ENCODE data around the gene EFNA2. TPM values are rescaled to one million over a fixed set of nuclear protein-coding genes. Genes with fewer than 3 reads are reported as not detected.
A peak's percentile ranks its signal among the peaks of the same experiment; 100 is the strongest.

The EFNA2 gene
- total RNA-seq, 1 experiment from 2014 or later: not detected

DNA sequence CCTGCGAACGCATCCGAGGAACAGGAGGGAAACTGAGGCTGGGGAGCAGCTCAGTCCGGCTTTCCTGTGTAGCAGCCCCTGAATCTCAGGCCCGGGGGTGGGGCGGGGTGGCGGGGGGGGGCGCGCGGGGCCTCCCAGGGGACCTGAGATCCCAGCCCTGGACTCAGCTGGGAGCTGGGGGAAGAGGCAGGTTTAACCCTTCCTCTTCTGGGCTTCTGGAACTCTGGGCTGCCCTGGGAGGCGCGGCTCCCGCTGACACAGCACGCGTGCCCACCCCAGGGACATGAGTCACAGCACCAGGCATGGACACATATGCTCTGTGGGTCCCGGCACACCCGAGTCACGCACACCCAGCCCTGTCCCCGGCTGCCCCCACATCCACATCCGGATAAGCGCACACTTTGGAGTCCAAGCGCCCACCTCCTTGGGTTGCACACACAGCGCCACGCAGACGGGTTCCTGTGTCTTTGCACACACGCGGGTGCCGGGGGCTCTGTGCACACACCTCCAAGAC lies 20.0 kb upstream of the EFNA2 start:
- H3K9me3 ChIP-seq: no peaks in the 10 kb centered on the region
- H3K36me3 ChIP-seq: peaks cover 11% of the 10 kb centered on the region
- peak overlapping the region; percentile 49 for H3K4me3 ChIP-seq
- H3K27me3 ChIP-seq: no peaks in the 10 kb centered on the region
- peak; percentile 88 for DNase-seq

DNA sequence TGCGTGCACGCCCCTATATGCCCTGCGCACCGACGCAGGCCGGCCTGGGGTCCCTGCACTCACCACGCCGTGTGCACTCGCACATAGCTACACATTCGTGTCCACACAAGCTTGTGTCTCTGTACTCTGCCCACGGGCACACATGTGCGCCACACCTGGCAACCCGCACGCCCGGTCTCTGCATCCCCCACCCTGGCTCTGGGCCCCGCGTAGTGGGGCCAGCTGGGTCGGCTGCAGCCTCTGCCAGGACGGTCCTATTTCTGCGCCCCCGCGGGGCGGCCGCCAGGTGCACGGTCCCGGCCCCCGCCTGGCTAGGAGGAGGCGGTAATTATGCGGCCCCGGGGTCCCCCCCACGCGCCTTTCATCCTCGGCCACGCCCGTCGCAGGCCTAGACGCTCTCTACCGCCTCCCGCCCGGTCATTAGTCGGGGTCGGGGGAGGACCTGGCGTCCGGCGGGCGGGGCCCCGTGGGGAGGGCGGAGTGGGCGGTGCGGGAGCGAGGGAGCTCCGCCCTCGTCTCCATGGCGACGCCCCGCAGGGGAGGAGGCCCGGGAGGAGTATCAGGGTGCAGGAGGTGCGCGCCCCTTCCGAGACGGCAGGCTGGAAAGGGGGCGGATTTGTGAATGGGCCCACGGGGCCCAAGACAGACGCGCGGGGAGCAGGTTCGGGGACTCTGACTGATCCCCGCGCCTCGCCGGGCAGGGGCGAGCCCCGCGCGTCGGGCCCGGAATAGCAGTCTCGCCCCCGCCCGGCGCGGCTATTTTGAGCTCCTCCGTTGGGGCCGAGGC lies 19.4 kb upstream of the EFNA2 start:
- peak; percentile 86 for DNase-seq
- H3K27me3 ChIP-seq: no peaks in the 10 kb centered on the region
- no peaks in the 10 kb centered on the region for H3K9me3 ChIP-seq
- peaks cover 17% of the 10 kb centered on the region for H3K36me3 ChIP-seq
- H3K4me3 ChIP-seq: peak overlapping the region; percentile 49

DNA sequence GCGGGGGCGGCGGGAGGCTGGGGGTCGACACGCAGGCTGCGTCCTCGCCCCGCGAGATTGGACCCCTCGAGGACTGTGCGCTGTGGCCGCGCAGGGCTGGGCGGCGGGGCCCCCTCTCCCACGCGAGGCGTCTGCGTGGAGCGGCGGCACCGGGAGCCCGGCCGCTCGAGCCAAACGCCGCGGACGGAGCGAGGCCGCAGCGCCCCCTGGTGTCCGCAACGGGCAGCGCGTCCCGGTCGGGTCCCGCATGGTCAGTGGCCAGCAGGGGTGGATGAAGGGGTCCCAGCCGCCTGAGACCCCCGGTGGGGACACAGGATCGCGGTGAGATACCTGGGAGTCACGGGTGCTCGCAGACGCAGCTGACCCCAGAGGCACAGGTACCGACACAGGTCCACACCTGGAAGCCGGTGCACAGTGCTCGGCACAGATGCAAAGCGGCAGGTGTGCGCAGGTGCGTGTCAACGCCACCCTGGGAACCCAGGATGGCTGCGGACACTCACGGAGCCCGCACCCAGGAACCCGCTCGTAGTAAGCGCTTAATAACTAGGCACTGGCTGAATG lies 18.7 kb upstream of the EFNA2 start:
- DNase-seq: no peak
- no peaks in the 10 kb centered on the region for H3K9me3 ChIP-seq
- H3K4me3 ChIP-seq: peak overlapping the region; percentile 49
- H3K36me3 ChIP-seq: peaks cover 22% of the 10 kb centered on the region
- no peaks in the 10 kb centered on the region for H3K27me3 ChIP-seq

DNA sequence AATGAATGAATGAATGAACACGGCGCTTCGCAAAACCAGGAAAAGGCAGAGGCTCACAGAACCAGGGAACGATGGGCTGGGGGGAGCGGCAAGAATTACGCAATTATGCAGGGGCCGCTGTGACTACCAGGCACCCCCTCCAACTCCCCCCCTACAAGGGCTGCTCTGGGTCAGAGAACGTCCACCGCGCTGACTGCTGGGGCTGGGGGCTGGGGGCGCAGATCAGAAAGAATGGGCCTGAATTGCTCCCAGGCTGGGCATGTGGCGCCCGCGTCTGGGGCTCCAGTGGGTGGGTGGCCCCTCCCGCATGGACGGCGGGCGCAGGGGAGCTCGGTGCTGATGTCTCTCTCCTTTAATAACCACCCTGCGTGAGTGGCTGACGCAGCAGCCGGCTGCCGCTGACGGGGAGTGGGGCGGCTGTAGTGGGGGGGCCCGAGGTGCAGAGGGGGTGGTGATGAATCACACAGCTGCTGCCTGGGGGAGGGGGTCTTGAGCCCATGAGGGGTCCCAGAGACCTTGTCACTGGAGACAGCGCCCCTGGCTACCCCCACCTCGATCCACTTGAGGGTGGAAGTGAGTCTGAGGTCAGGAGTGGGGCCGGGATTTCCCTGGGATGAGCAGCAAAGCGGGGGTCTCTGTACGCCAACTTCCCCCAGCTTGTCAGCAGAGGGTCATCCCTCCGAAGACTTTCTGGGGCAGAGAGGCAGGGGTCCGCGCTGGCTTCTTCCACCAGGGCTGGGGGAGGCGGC lies 18.0 kb upstream of the EFNA2 start:
- Histone ChIP-seq H3K27me3 (no peaks in the 10 kb centered on the region), H3K9me3 (no peaks in the 10 kb centered on the region), H3K36me3 (peaks cover 25% of the 10 kb centered on the region), H3K4me3 (peak overlapping the region; percentile 49)
- peak; percentile 32 for DNase-seq

DNA sequence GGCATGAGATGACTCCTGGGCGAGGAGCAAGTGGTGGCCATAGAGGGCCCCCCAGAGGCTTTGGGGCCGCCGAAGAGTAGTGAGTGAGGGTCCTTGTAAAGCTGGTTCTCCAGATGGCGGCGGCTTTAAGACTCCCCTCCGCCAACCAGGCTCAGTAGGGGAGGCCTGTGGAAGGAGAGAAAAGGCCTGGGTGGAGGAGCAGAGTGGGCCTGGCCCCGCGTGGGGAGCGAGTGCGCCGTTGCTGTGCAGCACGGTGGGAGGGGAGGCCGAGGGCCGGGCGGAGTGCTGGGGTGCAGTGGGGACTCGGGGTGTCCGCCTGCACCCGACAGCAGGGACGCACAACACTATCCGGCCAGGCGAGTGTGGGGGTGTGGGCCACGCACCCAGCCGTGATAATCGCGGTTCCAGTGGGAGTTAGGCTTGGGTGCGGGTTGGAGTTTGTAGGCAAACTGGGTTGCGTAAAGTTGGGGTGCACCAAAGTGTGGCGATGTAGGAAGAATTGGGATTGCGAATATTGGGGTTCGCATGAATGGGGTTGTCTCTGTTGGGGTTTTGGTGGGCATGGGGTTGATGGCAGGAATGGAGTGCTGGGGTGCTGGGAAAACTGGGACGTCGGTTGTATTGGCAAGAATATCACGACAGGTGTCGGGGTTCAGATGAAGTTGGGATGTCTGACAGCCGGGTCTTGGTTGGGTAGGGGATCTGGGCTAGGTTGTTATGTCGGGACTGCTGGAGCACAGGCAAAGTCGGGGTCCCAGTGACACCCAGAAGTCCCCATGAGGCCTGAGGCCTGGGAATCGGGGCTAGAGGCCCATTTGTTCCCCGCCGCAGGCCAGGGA lies 17.2 kb upstream of the EFNA2 start:
- DNase-seq: no peak
- Histone ChIP-seq H3K36me3 (peaks cover 33% of the 10 kb centered on the region), H3K9me3 (no peaks in the 10 kb centered on the region), H3K27me3 (no peaks in the 10 kb centered on the region), H3K4me3 (no peak overlapping the region)

DNA sequence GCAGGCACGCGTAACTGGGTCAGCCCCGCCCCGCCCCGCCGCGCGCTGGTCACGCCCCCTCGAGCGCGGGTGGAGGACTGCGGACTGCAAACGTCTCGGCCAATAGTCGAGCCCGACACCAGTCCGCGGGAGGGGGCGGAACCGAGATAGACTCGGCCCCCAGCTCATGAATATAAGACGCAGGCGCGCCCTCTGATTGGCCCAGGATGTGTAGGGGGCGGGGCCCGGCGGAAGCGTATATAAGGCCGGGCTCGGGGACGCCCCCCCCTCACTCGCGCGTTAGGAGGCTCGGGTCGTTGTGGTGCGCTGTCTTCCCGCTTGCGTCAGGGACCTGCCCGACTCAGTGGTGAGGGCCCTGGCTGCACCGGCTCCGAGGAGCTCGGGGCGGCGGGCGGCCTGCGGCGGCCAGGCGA lies 16.6 kb upstream of the EFNA2 start, which contains the start of gene CIRBP:
TSS of gene CIRBP (plus strand) at position 268 of the 413 bp plus-strand sequence. CDS start 1,602 bp downstream, outside the sequence.
- Histone ChIP-seq H3K4me3 (peak within 1 kb of the TSS; percentile 67), H3K27me3 (no peaks in the 10 kb centered on the region), H3K9me3 (no peaks in the 10 kb centered on the region), H3K36me3 (peaks cover 37% of the 10 kb centered on the region)
- DNase-seq: peak; percentile 97

DNA sequence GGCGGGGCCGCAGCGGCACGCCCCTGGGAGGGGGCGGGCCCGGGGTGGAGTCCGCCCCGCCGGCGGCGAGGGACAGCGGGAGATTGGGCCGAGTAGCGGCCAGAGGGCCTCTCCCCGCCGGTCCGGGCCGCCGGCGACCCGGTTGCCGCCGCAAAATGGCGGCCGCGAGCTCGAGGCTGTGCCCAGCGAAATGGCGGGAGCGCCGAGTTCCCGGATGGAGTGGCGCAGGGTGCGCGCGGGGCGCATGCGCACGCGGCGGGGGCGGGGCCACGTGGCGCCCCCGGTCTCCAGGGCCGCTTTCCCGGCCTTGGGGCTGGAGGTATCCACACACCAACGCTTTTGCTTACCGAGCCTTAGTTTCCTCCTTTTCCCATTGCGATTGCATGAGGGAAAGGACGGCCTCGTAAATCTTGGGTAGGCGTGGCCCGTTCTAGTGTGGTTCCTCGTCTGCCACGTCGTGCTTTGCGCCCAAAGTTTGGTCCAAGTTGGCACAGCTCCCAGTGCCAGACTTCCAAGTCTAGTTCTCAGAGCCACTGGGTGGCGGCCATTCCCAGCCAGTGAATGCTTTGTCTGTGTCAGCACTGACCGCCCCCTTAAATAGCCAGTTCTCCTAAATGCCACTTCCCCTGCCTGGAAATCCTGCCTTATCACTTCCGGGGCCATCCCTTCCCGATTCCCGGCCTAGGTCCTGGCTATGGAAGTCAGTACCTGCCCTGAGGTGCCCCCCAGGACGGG lies 16.0 kb upstream of the EFNA2 start:
- Histone ChIP-seq H3K27me3 (no peaks in the 10 kb centered on the region), H3K4me3 (peak overlapping the region; percentile 67), H3K9me3 (no peaks in the 10 kb centered on the region), H3K36me3 (peaks cover 42% of the 10 kb centered on the region)
- peak; percentile 86 for DNase-seq

DNA sequence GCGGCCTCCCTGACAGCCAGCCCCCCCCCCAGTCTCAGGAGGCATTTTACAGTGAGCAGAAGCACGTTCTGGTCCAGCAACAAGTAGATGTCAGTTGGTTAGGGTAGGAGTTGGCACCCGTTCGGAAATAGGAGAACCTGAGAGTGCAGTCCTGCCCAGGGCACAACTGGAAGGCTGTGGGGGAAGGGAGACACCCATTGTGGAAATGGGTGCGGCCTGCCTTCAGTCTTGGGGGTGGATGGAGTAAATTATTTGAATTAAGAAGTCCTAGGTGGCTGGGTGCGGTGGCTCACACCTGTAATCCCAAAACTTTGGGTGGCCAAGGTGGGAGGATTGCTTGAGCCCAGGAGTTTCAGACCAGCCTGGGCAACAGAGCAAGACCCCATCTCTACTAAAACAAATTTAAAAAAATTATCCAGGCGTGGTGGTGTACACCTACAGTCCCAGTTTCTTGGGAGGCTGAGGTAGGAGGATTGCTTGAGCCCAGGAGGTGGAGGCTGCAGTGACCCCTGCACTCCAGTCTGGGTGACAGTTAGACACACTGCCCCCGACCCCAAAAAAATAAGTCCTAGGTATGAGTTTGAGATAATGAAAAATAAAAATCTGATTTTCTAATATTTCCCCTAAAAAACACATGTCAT lies 15.3 kb upstream of the EFNA2 start:
- no peaks in the 10 kb centered on the region for H3K9me3 ChIP-seq
- DNase-seq: no peak
- no peaks in the 10 kb centered on the region for H3K27me3 ChIP-seq
- peaks cover 47% of the 10 kb centered on the region for H3K36me3 ChIP-seq
- peak overlapping the region; percentile 67 for H3K4me3 ChIP-seq

DNA sequence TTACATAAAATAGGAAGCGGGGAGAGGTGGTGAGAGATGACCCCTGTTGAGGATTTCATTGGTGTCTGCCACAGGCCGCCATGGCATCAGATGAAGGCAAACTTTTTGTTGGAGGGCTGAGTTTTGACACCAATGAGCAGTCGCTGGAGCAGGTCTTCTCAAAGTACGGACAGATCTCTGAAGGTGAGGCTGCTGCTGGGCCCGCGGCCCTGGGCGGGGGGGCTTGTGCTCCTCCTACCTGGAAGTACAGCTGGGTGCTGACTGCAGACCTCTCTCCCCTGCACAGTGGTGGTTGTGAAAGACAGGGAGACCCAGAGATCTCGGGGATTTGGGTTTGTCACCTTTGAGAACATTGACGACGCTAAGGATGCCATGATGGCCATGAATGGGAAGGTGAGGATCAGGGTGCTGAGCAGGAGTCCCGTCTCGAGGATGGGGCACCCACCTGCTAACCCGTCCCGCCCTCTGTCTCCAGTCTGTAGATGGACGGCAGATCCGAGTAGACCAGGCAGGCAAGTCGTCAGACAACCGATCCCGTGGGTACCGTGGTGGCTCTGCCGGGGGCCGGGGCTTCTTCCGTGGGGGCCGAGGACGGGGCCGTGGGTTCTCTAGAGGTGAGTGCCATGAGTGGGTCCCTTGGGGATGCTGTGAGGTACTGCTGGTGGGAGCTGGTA lies 14.7 kb upstream of the EFNA2 start:
- no peaks in the 10 kb centered on the region for H3K27me3 ChIP-seq
- peaks cover 47% of the 10 kb centered on the region for H3K36me3 ChIP-seq
- peak overlapping the region; percentile 67; the same call in 1 of the 2 replicates for H3K4me3 ChIP-seq
- no peaks in the 10 kb centered on the region for H3K9me3 ChIP-seq
- DNase-seq: no peak

DNA sequence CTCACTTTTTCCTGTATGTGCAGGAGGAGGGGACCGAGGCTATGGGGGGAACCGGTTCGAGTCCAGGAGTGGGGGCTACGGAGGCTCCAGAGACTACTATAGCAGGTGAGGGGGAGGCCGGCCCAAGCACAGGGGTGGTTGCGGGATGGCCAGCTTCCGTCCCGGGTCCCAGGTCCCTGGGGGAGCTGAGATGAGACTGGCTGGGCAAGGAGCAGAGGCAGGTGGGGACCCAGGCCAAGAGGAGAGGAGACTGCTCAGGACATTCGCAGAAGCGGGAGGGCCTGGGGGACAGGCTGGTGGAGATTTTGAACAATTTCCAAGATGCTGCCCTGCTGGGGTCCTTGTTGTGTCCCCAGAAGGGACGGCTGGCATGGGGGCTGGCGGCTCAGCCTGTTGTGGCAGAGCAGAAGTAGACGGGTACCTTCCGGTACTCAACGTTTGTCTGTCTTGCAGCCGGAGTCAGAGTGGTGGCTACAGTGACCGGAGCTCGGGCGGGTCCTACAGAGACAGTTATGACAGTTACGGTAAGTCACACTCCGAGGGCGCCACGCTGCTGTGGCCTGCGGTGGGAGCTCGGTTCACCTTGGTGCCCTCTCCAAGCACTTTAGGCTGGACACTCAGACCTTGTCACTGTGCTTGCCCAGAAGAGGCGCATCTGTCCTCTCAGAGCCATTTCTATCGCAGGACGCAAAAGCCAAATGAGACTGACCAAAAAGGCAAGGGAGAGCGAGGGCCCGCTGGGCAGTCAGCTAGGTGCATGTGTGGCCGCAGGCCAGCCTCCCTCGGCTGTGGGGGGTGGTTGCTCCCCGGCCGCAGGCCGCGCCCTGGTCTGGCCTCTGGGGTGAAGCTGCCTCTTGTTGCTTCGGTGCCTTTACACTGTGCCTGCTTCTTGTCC lies 13.9 kb upstream of the EFNA2 start:
- no peak overlapping the region for H3K4me3 ChIP-seq
- H3K9me3 ChIP-seq: no peaks in the 10 kb centered on the region
- no peaks in the 10 kb centered on the region for H3K27me3 ChIP-seq
- peaks cover 47% of the 10 kb centered on the region for H3K36me3 ChIP-seq
- DNase-seq: no peak

DNA sequence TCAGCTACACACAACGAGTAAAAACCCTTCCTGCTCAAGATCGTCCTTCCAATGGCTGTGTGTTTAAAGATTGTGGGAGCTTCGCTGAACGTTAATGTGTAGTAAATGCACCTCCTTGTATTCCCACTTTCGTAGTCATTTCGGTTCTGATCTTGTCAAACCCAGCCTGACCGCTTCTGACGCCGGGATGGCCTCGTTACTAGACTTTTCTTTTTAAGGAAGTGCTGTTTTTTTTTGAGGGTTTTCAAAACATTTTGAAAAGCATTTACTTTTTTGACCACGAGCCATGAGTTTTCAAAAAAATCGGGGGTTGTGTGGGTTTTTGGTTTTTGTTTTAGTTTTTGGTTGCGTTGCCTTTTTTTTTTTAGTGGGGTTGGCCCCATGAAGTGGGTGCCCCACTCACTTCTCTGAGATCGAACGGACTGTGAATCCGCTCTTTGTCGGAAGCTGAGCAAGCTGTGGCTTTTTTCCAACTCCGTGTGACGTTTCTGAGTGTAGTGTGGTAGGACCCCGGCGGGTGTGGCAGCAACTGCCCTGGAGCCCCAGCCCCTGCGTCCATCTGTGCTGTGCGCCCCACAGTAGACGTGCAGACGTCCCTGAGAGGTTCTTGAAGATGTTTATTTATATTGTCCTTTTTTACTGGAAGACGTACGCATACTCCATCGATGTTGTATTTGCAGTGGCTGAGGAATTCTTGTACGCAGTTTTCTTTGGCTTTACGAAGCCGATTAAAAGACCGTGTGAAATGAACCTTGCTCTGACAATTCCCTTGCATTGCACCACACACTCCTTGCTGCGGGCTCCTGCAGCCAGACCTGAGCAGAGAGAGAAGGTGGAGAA lies 13.0 kb upstream of the EFNA2 start:
- H3K4me3 ChIP-seq: no peak overlapping the region
- no peak for DNase-seq
- no peaks in the 10 kb centered on the region for H3K9me3 ChIP-seq
- H3K27me3 ChIP-seq: no peaks in the 10 kb centered on the region
- H3K36me3 ChIP-seq: peaks cover 47% of the 10 kb centered on the region

DNA sequence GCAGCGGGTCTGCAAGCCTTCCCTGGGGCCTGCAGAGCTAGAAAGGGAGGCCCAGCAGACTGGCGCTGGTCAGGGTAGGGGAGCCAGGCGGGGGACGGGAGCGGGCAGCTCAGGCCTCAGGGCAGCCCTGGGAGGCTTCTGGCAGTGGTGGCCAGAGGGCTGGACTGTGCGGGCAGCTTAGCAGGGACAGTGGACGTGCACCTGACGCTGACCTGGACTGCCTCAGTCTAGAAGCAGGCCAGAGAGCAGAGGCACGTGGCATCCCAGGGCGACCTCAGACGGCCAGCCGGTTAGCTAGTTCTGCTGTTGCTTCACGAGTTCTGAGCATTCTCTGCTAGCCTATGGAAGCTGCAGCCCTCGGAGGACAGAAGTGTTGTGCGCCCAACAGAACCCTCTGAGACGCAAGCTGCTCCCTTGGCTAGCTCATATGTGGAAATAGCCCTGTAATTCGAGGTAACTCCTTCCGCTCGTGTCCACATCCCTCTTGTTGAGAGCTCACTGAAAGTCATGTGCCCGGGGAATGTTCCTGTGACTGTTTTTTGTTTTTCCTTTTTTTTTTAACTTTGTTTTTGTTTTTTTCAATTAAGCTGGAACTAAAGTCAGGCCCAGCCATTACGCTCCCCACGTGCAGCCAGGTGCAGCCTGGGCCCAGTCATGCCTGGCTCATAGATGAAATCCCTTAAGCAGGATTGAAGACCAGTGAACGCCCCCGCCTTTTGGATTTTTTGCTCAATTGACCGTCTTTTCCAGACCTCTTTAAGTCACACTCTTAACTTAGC lies 12.2 kb upstream of the EFNA2 start:
- DNase-seq: no peak
- peaks cover 47% of the 10 kb centered on the region for H3K36me3 ChIP-seq
- no peaks in the 10 kb centered on the region for H3K9me3 ChIP-seq
- no peaks in the 10 kb centered on the region for H3K27me3 ChIP-seq
- H3K4me3 ChIP-seq: no peak overlapping the region

Measured in MG63 (cell line).